CD4-positive, alpha-beta T cell (primary cell): ENCODE measurements around the gene RET. TPM values are rescaled to one million over a fixed set of nuclear protein-coding genes. Genes with fewer than 3 reads are reported as not detected.

Experiments used
- ATAC-seq: fragments of 200-7000 bp; cut with Tn5 transposase; one replicate; pipeline ENCODE4 v1.10.0; 2022; ENCODE audit warnings: mild to moderate bottlenecking; ENCODE audit not compliant: poor library complexity
- CTCF ChIA-PET: fragments of 350-600 bp; sonication (Branson Sonifier 250); formaldehyde crosslinking; loops from one replicate; lab custom pipeline; 2021; ENCODE audit warnings: antibody characterized with exemption, inconsistent platforms; lab: Charles Lee
- POLR2A ChIA-PET: fragments of 350-600 bp; sonication (Branson Sonifier 250); formaldehyde crosslinking; loops from one replicate; lab custom pipeline; 2021; ENCODE audit warnings: antibody characterized with exemption, inconsistent platforms; lab: Charles Lee
- DNase-seq, 14 experiments: peaks; one replicate each; pipeline ENCODE4 v3.0.0-alpha.2; 2013 to 2020; ENCODE audit warnings: mixed read lengths in 2 of 14
- H3K27ac ChIP-seq, 2 donors: one replicate each; pipeline versions ENCODE4 v1.5.1 to v1.7.0; 2013; ENCODE audit warnings: low read length in 2 of 2, low read depth in 1 of 2, mild to moderate bottlenecking in 1 of 2
- H3K27me3 ChIP-seq, 2 experiments: 1 replicate in 1 of 2; 2 replicates in 1 of 2; pipeline versions ENCODE4 v1.6.1 to v1.7.0; 2013; ENCODE audit warnings: low read length in 2 of 2, control low read depth in 1 of 2, mild to moderate bottlenecking in 1 of 2, moderate library complexity in 1 of 2; ENCODE audit not compliant: insufficient read depth in 2 of 2, control insufficient read depth in 1 of 2
- H3K36me3 ChIP-seq: one replicate; pipeline ENCODE4 v1.6.1; 2013; ENCODE audit warnings: low read length, control low read depth; ENCODE audit not compliant: insufficient read depth
- H3K4me1 ChIP-seq: one replicate; pipeline ENCODE4 v1.6.1; 2013; ENCODE audit warnings: low read length, control low read depth; ENCODE audit not compliant: insufficient read depth
- H3K4me3 ChIP-seq: one replicate; pipeline ENCODE4 v1.5.1; 2013; ENCODE audit warnings: mild to moderate bottlenecking, low read length, moderate library complexity
- H3K9me3 ChIP-seq, 2 experiments: 1 replicate in 1 of 2; 2 replicates in 1 of 2; pipeline versions ENCODE4 v1.6.1 to v1.7.0; 2013; ENCODE audit warnings: low read length in 2 of 2, mild to moderate bottlenecking in 2 of 2, control low read depth in 1 of 2, moderate library complexity in 1 of 2; ENCODE audit not compliant: control insufficient read depth in 1 of 2, insufficient read depth in 1 of 2
- H3K27ac Mint-ChIP-seq: one replicate; pipeline ENCODE4 v1.8.0; 2020; ENCODE audit warnings: mixed read lengths
- H3K27me3 Mint-ChIP-seq: one replicate; pipeline ENCODE4 v1.8.0; 2021; ENCODE audit warnings: mixed read lengths
- H3K36me3 Mint-ChIP-seq: one replicate; pipeline ENCODE4 v1.8.0; 2021; ENCODE audit warnings: low read depth, mixed read lengths
- H3K4me1 Mint-ChIP-seq: one replicate; pipeline ENCODE4 v1.8.0; 2021; ENCODE audit warnings: low read depth, mixed read lengths
- H3K4me3 Mint-ChIP-seq: one replicate; pipeline ENCODE4 v1.8.0; 2020; ENCODE audit warnings: mild to moderate bottlenecking, mixed read lengths
- H3K9me3 Mint-ChIP-seq: one replicate; pipeline ENCODE4 v1.8.0; 2020; ENCODE audit warnings: mixed read lengths
- intact Hi-C, 2 experiments: fragments of 100-400 bp; cut with DNase I in 1 of 2; cut with micrococcal nuclease in 1 of 2; formaldehyde crosslinking; loops; one replicate each; pipeline versions ENCODE4 v1.15.1 to v1.9.0; 2023 to 2025; cut with DNase I, micrococcal nuclease
- total RNA-seq, 174 experiments: library from RNA in 2 of 174; stranded (reverse) in 2 of 174; gene quantifications; one replicate each; pipeline ENCODE4 v1.2.3 and lab custom pipeline; 2021 to 2026
- TF ChIP-seq, protein P1 (sequence below): fragments of 200-600 bp; IDR thresholded peaks from one replicate; pipeline ENCODE4 v1.8.0; 2022; ENCODE audit warnings: antibody characterized with exemption, mild to moderate bottlenecking

RET gene
- total RNA-seq, 2 experiments from 2014 or later, result not detected

- Mint-ChIP-seq H3K27me3 (no peaks in the 10 kb centered on the region), H3K4me1 (peaks cover 63% of the 10 kb centered on the region), H3K4me3 (no peak overlapping the region), H3K27ac (no peak overlapping the region), H3K9me3 (no peaks in the 10 kb centered on the region), H3K36me3 (peaks cover 51% of the 10 kb centered on the region)
- ATAC-seq (no peak), DNase-seq (no peak)
- Histone ChIP-seq H3K27me3 (no peaks in the 10 kb centered on the region), H3K4me1 (peaks cover 9% of the 10 kb centered on the region), H3K36me3 (peaks cover 5% of the 10 kb centered on the region), H3K9me3 (peaks cover 0 to 3% of the 10 kb centered on the region in 2 experiments), H3K4me3 (no peak overlapping the region), H3K27ac (no peak overlapping the region)
- TF ChIP-seq, protein P1, sequence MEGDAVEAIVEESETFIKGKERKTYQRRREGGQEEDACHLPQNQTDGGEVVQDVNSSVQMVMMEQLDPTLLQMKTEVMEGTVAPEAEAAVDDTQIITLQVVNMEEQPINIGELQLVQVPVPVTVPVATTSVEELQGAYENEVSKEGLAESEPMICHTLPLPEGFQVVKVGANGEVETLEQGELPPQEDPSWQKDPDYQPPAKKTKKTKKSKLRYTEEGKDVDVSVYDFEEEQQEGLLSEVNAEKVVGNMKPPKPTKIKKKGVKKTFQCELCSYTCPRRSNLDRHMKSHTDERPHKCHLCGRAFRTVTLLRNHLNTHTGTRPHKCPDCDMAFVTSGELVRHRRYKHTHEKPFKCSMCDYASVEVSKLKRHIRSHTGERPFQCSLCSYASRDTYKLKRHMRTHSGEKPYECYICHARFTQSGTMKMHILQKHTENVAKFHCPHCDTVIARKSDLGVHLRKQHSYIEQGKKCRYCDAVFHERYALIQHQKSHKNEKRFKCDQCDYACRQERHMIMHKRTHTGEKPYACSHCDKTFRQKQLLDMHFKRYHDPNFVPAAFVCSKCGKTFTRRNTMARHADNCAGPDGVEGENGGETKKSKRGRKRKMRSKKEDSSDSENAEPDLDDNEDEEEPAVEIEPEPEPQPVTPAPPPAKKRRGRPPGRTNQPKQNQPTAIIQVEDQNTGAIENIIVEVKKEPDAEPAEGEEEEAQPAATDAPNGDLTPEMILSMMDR, result no peak
- ChIA-PET POLR2A (interaction anchor here (0.8 kb wide), 2 partner anchors 12 to 16 kb away, joined by 4 read pairs; no protein-coding TSS in a partner anchor), CTCF (no interaction called here)
- intact Hi-C loops, result no loop called here
Observed at GRCh38 chr10:43155741-43156140, 78.9 kb downstream of the RET start.

DNA sequence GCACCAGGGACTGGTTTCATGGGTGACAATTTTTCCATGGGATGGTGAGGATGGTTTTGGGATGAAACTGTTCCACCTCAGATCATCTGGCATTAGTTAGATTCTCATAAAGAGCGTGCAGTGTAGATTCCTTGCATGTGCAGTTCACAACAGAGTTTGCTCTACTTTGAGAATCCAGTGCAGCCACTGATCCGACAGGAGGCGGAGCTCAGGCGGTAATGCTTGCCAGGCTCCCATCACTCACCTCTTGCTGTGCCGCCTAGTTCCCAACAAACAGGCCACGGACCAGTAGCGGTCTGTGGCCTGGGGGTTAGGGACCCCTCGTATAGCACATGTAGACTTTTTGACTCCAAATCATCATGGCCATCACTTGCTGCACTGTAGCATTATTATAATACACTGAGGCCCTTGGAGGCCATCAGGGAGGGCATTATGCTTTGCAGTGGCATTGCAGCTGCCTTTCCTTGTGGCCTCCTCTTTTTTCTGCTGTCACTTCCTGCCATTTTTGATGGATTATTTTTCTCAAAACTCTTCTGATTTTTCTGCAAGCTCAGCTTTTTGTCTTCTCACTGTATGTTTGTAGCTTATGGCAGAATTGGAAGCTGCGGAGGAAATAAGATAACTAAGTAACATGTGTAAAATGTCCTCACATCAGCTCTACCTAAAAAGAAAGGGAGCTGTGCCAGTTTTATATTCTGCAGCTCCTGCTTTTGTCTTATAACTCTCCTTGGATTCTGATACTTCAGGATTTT lies 79.9 kb downstream of the RET start:
- intact Hi-C loops, result no loop called here
- no peak overlapping the region for H3K27ac Mint-ChIP-seq
- TF ChIP-seq, protein P1, result no peak

GRCh38 chr10:43158636-43159035 lies 81.8 kb downstream of the RET start:
- Histone ChIP-seq H3K4me3 (no peak overlapping the region), H3K4me1 (peaks cover 8% of the 10 kb centered on the region), H3K27ac (no peak overlapping the region), H3K36me3 (peaks cover 34% of the 10 kb centered on the region), H3K27me3 (no peaks in the 10 kb centered on the region), H3K9me3 (no peaks in the 10 kb centered on the region)
- no peaks in the 10 kb centered on the region for H3K9me3 Mint-ChIP-seq
- intact Hi-C loops, result no loop called here
- peaks cover 56% of the 10 kb centered on the region for H3K4me1 Mint-ChIP-seq
- H3K36me3 Mint-ChIP-seq, result peaks cover 79% of the 10 kb centered on the region
- ATAC-seq, result no peak
- no peaks in the 10 kb centered on the region for H3K27me3 Mint-ChIP-seq
- no peak overlapping the region for H3K27ac Mint-ChIP-seq
- ChIA-PET CTCF (interaction anchor here (1.0 kb wide), 1 partner anchor 46 kb away, joined by 3 read pairs; no protein-coding TSS in a partner anchor), POLR2A (no interaction called here)
- no peak overlapping the region for H3K4me3 Mint-ChIP-seq
- TF ChIP-seq, protein P1, result no peak
- no peak for DNase-seq

More for the DNA sequence above, 79.9 kb downstream of the RET start:
- CTCF ChIA-PET, result no interaction called here
- Histone ChIP-seq H3K4me3 (no peak overlapping the region), H3K27me3 (no peaks in the 10 kb centered on the region), H3K4me1 (peaks cover 5% of the 10 kb centered on the region), H3K36me3 (peaks cover 15% of the 10 kb centered on the region), H3K9me3 (peaks cover 0 to 3% of the 10 kb centered on the region in 2 experiments), H3K27ac (no peak overlapping the region)
- peaks cover 60% of the 10 kb centered on the region for H3K36me3 Mint-ChIP-seq
- no peaks in the 10 kb centered on the region for H3K9me3 Mint-ChIP-seq
- DNase-seq (no peak), ATAC-seq (no peak)
- peaks cover 61% of the 10 kb centered on the region for H3K4me1 Mint-ChIP-seq
- POLR2A ChIA-PET, result interaction anchor here (0.8 kb wide), 1 partner anchor 17 kb away, joined by 4 read pairs; no protein-coding TSS in a partner anchor
- no peak overlapping the region for H3K4me3 Mint-ChIP-seq
- no peaks in the 10 kb centered on the region for H3K27me3 Mint-ChIP-seq
